Measurements from ENCODE around the gene PRDM16.
"Not testable (repeated sequence)": the region's sequence is repeated elsewhere in the genome, so short reads cannot be mapped to it uniquely, and the experiment has no call there.

PRDM16 gene

DNA sequence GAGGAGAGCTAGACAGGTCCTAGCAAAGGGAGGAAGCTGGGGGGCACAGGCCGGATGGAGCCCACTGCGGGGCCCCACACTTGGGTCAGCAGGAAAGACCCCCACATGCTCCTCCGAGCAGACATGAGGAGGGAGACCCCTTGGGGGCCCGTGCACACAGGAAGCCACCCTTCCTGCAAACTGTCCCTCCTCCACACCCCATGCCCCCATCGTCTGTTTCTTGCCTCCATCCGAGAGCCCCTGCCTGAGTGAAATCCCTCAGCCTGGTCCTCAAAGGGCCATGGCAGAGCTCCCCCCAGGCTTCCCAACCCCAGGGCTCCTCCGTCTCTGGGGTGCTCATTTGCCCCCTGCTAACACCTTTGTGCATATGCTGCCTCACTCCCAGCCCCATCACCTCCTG lies 168.0 kb downstream of the PRDM16 start:
- DNase-seq: no peak

DNA sequence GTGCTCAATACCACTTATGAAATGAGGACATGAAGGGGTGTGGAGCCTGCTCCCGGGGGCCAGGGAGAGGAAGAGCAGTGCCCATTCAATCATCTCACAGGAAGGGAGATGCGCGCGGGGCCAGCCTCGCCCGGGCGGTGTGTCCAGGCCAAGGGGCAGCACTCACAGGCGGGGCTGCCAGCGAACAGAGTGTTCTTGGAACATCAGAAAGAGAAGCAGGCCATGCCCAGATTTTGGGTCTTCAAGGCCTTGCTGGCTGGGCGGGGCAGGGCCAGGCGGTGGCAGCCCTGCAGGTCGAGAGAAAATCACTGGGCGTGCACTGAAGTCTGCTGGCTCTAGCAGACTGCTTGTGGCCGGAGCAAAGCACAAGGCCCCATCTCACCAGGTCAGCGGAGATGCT lies 168.6 kb downstream of the PRDM16 start:
- no peak for DNase-seq

DNA sequence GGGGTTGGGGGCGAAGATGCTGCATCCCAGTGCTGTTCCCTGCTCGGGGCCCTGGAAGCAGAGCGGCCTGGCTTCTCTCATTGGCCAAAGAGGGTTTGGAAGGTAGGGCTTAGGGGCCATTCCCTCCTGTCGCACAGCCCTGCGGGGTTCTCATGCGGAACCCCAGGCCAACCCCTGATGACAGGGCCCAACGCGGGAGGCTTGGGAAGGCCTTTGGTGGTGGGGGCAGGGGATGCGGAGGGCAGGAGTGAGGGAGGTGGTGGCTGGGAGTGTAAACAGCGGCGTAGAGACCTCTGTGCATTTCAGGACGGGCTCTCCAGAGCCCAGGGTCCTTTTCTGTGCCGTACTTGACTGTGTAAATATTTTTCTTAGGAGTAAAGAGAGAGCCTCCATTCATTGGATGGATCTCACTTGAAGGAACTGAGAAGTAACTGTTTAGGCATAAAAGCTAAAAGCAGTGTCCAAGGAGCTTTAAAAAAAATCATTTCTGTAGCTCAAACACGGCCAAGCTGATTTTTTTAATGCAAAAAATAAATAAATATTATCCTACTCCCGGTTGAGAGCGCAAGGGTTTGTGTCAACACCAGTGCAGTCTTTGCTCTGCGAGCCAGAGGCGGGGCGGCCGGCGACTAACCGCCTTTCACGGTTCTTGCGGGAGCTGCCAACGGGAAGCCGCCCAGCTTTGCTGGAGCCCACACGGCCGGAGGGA lies 169.1 kb downstream of the PRDM16 start:
- no peak for DNase-seq

- no peak for DNase-seq
These were observed 169.8 kb downstream of the PRDM16 start for GRCh38 chr1:3238703-3239278.

- DNase-seq: not testable (repeated sequence)
These were observed 171.0 kb downstream of the PRDM16 start for GRCh38 chr1:3239991-3240390.

GRCh38 chr1:3240524-3241235 lies 171.7 kb downstream of the PRDM16 start:
- DNase-seq: no peak

DNA sequence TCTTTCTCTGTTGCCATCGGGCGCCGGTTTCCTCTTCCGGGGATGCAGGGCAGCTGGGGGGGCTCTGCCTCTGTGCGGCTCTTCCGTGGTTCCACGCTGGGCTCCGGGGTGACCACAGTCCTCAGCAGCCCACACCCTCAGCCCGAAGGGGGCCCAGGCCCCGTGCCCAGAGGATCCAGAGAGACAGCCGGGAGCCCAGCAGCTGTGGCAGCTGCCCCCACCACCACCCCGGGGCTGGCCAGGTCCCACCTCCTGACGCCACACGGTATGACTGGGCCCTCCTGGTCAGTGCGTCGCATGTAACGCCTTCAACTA lies 172.2 kb downstream of the PRDM16 start:
- DNase-seq: no peak

GRCh38 chr1:3241673-3242407 lies 172.8 kb downstream of the PRDM16 start:
- DNase-seq: no peak

DNA sequence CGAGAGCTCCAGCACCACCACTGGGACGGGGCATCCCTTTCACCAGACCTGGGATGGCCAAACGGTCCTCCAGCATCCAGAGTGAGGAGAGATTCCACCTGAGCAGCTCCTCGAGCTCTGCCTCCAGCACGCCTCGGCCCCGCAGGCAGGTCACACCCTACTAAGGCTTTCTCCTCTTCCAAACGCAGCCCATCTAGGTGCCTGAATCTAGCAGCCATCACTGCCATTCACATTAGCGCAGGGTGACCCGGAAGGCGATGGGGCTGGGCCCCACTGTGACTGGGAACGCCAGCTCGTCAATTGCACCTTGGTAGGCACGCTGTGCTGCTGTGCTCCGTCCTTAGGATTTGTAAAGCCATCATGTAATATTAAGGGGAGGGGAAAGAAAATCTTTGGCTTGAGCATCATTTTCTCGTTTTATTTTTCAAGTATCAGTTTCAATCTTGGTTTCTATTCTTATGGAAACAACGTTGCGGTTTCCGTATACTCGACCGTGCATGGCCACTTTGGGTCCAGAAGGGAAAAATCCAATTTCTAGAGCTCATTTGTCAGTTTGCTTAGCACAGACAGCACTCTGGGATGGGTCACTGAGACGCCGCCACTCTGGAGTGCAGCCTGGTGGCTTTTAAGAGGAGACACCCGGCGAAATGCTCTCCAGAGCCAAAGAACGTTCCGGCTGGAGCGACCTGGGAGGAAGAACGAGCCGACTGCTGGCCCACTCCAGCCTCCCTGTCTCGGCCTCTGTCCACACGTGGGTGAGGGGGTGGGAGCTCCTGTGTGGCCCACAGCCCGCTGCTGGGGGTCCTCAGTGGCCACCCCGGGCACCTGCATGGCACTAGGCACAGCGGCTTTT lies 173.6 kb downstream of the PRDM16 start:
- no peak for DNase-seq

DNA sequence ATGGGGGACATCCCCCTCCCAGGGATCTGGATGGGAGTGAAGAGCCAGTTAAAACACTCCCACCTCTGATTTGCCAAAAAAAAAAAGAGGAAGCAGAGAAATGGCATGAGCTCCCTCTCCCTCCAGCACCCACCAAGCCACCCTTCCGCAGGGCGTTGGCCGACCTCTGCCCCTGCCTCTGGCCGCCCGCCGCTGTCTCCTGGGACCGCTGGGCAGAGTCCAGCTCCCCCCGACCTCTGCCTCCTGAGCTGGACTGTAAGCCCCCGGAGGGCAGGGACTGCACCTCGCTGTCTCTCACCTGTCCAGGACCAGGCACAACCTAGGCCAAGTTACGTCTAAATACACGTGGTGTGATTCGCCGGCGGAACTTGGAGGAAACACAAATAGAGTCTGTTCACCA lies 174.3 kb downstream of the PRDM16 start:
- no peak for DNase-seq

GRCh38 chr1:3244025-3244926 lies 175.3 kb downstream of the PRDM16 start:
- DNase-seq: no peak

GRCh38 chr1:3244927-3245315 lies 175.9 kb downstream of the PRDM16 start:
- DNase-seq: no peak

DNA sequence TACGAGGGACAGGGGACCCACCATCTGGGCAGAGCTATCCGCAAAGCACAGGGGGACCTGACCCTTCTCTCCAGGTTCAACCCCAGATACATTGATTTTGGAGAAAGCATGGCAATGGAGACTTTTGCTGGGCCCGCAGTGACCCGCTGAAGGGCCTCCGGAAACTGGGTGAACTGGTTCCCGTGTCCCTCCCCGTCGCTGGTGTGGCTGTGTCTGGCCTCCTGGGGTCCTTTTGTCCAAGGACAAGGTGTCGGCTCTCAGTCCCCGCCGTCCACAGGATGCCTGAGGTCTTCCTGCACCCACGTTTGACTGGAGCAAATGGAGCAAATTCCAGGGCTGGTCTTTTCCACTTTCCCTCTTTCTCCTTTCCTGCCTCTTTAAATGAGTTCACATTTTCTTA lies 176.3 kb downstream of the PRDM16 start:
- no peak for DNase-seq

DNA sequence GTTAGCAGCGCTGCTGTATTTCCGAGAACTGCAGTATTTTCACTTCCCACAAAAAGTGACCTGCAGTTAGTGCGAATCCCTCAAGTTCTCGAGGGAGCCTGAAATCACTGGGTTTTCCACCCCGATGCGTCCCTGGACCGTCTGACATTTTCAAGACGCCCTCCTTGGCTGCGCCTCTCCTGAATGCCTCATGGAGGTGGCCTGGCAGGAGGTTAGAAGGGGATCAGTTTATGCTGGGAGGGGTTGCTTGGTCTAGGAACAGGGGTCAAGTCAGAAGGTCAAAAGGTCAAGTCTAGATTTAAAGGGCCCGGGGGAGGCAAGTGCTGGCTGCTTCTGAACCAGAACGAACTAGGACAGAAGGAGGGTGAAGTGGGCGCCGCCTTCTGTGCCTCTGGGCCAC lies 176.8 kb downstream of the PRDM16 start:
- no peak for DNase-seq

GRCh38 chr1:3246251-3246650 lies 177.2 kb downstream of the PRDM16 start:
- no peak for DNase-seq

GRCh38 chr1:3247521-3248121 lies 178.6 kb downstream of the PRDM16 start:
- DNase-seq: no peak

DNA sequence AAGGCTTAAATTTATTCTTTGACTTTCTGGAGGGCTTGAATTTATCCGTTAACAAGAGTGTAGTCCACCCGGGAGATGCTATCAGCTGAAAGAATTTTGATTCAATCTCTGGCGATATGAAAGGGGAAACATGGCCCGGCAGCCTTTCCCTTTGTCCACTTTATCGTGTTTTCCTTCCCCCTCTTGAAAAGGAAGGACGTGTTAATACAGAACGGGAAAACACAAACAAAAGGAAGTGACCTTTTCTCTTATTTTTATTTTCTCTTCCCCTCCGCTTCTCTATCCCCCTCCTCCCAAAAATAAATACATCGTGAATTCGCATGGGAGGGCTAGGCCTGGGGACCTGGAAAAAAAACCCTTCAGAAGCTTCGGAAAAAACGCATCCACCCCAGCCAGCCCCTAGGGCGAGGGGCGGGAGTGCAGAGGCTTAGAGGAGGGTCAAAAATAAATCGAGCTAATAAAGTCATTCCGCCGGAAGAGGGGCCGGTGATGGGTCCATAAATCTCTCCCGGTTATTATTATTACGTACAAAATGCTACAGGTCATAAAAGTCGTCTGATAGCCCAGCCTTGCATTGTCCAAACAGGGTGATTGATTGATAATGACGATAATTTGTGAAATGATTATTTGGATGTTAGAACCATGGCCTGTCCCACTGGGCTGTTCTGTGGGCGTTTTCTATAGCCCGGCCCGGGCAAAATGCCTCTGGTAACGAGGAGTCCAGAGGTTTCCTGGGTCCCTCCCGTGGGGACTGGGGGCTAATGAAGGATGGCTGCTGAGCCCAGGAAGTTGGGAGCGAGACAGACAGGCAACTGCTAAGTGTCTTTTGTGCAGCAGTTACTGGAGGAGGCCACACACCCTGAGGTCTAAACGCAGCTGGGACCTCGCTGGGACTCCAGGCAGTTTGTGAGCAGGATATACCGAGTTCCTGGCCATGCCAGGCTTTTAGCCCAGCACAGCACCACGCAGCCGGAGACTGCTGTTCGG lies 179.4 kb downstream of the PRDM16 start:
- DNase-seq: no peak

DNA sequence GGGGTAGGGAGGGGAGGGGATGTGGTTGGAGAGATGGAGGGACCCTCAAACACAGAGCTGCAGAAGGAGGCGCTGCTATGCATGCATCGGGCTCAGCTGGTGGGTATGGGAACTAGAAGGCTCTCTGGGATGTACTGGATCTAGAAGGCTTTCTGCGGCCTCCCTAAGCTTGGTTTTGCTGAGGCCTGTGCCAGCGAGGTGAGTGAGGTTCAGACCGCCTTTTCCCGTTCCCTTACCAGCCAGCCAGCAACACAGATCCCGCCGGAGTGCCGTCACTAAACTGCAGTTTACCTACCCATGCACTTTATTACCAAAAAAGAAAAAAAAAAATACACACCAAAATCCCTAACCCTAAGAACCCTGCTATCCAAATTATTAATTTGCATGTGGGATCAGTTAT lies 180.2 kb downstream of the PRDM16 start:
- no peak for DNase-seq

GRCh38 chr1:3249631-3250501 lies 180.9 kb downstream of the PRDM16 start:
- no peak for DNase-seq

Data from DMS53 (cell line).